ENCODE results near the gene DUOX1.
A peak's percentile ranks its signal among the peaks of the same experiment; 100 is the strongest.

The DUOX1 gene

GRCh38 chr15:45174069-45174468 lies 44.3 kb downstream of the DUOX1 start:
- 80% methylated on average over 4 of the region's 6 CpGs for WGBS
- Histone ChIP-seq H3K4me3 (ENCODE audit: insufficient read depth in 1 of 2, low read depth in 1 of 2, low read length in 2 of 2) (no peak overlapping the region), H2BK12ac (ENCODE audit: low read length in 2 of 2) (no peak overlapping the region)

GRCh38 chr15:45174577-45174976 lies 44.8 kb downstream of the DUOX1 start:
- no peak overlapping the region for H3K27ac ChIP-seq (ENCODE audit: low read length, poor library complexity, severe bottlenecking)
- H2BK15ac ChIP-seq (ENCODE audit: low read depth, poor library complexity, severe bottlenecking), result no peak overlapping the region
- no peaks in the 10 kb centered on the region for H3K9me3 ChIP-seq (ENCODE audit: control insufficient read depth, low read length)
- H3K4me3 ChIP-seq (ENCODE audit: insufficient read depth in 1 of 2, low read depth in 1 of 2, low read length in 2 of 2), result no peak overlapping the region
- WGBS, result no CpG with 5 or more reads among the region's 2 CpGs
- no peak overlapping the region for H4K8ac ChIP-seq (ENCODE audit: low read length)
- H3K36me3 ChIP-seq (ENCODE audit: control insufficient read depth in 1 of 2, insufficient read depth in 2 of 2, low read depth in 1 of 2, low read length in 2 of 2), result peaks cover 0 to 31% of the 10 kb centered on the region in 2 experiments
- H3K4me2 ChIP-seq (ENCODE audit: low read length, poor library complexity, severe bottlenecking), result no peak overlapping the region
- no peak overlapping the region for H2AFZ ChIP-seq (ENCODE audit: low read depth, low read length)
- H3K4me1 ChIP-seq (ENCODE audit: control insufficient read depth, insufficient read depth, low read depth, low read length), result peaks cover 3% of the 10 kb centered on the region
- H2AK5ac ChIP-seq (ENCODE audit: low read length, severe bottlenecking), result no peak overlapping the region
- H3K27me3 ChIP-seq (ENCODE audit: control insufficient read depth in 1 of 2, insufficient read depth in 1 of 2, low read length in 2 of 2), result no peaks in the 10 kb centered on the region
- no peak overlapping the region for H3K23ac ChIP-seq (ENCODE audit: low read length in 2 of 2)
- H3K79me1 ChIP-seq (replicated peaks; ENCODE audit: low read length, poor library complexity, severe bottlenecking), result peaks cover 4% of the 10 kb centered on the region
- H3K9ac ChIP-seq (ENCODE audit: low read length), result no peak overlapping the region
- H2BK120ac ChIP-seq (ENCODE audit: low read depth, low read length), result no peak overlapping the region
- H3K4ac ChIP-seq (ENCODE audit: low read depth in 1 of 2, low read length in 2 of 2), result no peak overlapping the region
- H3K14ac ChIP-seq (ENCODE audit: low read length in 2 of 2), result no peak overlapping the region
- no peak overlapping the region for H3K18ac ChIP-seq (ENCODE audit: low read depth in 1 of 2, low read length in 2 of 2)
- no peak for DNase-seq
- no peak overlapping the region for H4K91ac ChIP-seq (ENCODE audit: low read length)
- H2BK5ac ChIP-seq (ENCODE audit: low read depth, low read length, poor library complexity, severe bottlenecking), result no peak overlapping the region
- no peak overlapping the region for H2BK12ac ChIP-seq (ENCODE audit: low read length in 2 of 2)

More at GRCh38 chr15:45174069-45174468, 44.3 kb downstream of the DUOX1 start:
- no peak overlapping the region for H3K4ac ChIP-seq (ENCODE audit: low read depth in 1 of 2, low read length in 2 of 2)
- no peak overlapping the region for H2AFZ ChIP-seq (ENCODE audit: low read depth, low read length)
- H2BK5ac ChIP-seq (ENCODE audit: low read depth, low read length, poor library complexity, severe bottlenecking), result no peak overlapping the region
- H2BK15ac ChIP-seq (ENCODE audit: low read depth, poor library complexity, severe bottlenecking), result no peak overlapping the region
- no peak overlapping the region for H4K91ac ChIP-seq (ENCODE audit: low read length)
- no peaks in the 10 kb centered on the region for H3K4me1 ChIP-seq (ENCODE audit: control insufficient read depth, insufficient read depth, low read depth, low read length)
- no peak for DNase-seq
- peaks cover 0 to 31% of the 10 kb centered on the region in 2 experiments for H3K36me3 ChIP-seq (ENCODE audit: control insufficient read depth in 1 of 2, insufficient read depth in 2 of 2, low read depth in 1 of 2, low read length in 2 of 2)
- H3K9ac ChIP-seq (ENCODE audit: low read length), result no peak overlapping the region
- H3K27ac ChIP-seq (ENCODE audit: low read length, poor library complexity, severe bottlenecking), result no peak overlapping the region
- H2BK120ac ChIP-seq (ENCODE audit: low read depth, low read length), result no peak overlapping the region
- H3K27me3 ChIP-seq (ENCODE audit: control insufficient read depth in 1 of 2, insufficient read depth in 1 of 2, low read length in 2 of 2), result no peaks in the 10 kb centered on the region
- no peaks in the 10 kb centered on the region for H3K9me3 ChIP-seq (ENCODE audit: control insufficient read depth, low read length)
- peaks cover 3% of the 10 kb centered on the region for H3K79me1 ChIP-seq (replicated peaks; ENCODE audit: low read length, poor library complexity, severe bottlenecking)
- no peak overlapping the region for H4K8ac ChIP-seq (ENCODE audit: low read length)
- no peak overlapping the region for H3K23ac ChIP-seq (ENCODE audit: low read length in 2 of 2)
- no peak overlapping the region for H3K4me2 ChIP-seq (ENCODE audit: low read length, poor library complexity, severe bottlenecking)
- H3K14ac ChIP-seq (ENCODE audit: low read length in 2 of 2), result no peak overlapping the region
- H2AK5ac ChIP-seq (ENCODE audit: low read length, severe bottlenecking), result no peak overlapping the region
- no peak overlapping the region for H3K18ac ChIP-seq (ENCODE audit: low read depth in 1 of 2, low read length in 2 of 2)

- peaks cover 14% of the 10 kb centered on the region for H3K79me1 ChIP-seq (replicated peaks; ENCODE audit: low read length, poor library complexity, severe bottlenecking)
- H3K9me3 ChIP-seq (ENCODE audit: control insufficient read depth, low read length), result no peaks in the 10 kb centered on the region
- H4K91ac ChIP-seq (ENCODE audit: low read length), result no peak overlapping the region
- no peak overlapping the region for H2BK5ac ChIP-seq (ENCODE audit: low read depth, low read length, poor library complexity, severe bottlenecking)
- no peak overlapping the region for H3K14ac ChIP-seq (ENCODE audit: low read length in 2 of 2)
- H3K27ac ChIP-seq (ENCODE audit: low read length, poor library complexity, severe bottlenecking), result no peak overlapping the region
- no peak overlapping the region for H2BK15ac ChIP-seq (ENCODE audit: low read depth, poor library complexity, severe bottlenecking)
- no peak overlapping the region for H2AK5ac ChIP-seq (ENCODE audit: low read length, severe bottlenecking)
- peaks cover 19% of the 10 kb centered on the region for H3K4me1 ChIP-seq (ENCODE audit: control insufficient read depth, insufficient read depth, low read depth, low read length)
- H3K9ac ChIP-seq (ENCODE audit: low read length), result no peak overlapping the region
- H3K36me3 ChIP-seq (ENCODE audit: control insufficient read depth in 1 of 2, insufficient read depth in 2 of 2, low read depth in 1 of 2, low read length in 2 of 2), result peaks cover 0 to 28% of the 10 kb centered on the region in 2 experiments
- no peak overlapping the region for H2AFZ ChIP-seq (ENCODE audit: low read depth, low read length)
- no peak overlapping the region for H2BK120ac ChIP-seq (ENCODE audit: low read depth, low read length)
- no peak overlapping the region for H3K4ac ChIP-seq (ENCODE audit: low read depth in 1 of 2, low read length in 2 of 2)
- H3K4me3 ChIP-seq (ENCODE audit: insufficient read depth in 1 of 2, low read depth in 1 of 2, low read length in 2 of 2), result no peak overlapping the region
- H3K18ac ChIP-seq (ENCODE audit: low read depth in 1 of 2, low read length in 2 of 2), result no peak overlapping the region
- H2BK12ac ChIP-seq (ENCODE audit: low read length in 2 of 2), result no peak overlapping the region
- WGBS, result 86% methylated on average over 3 of the region's 3 CpGs
- H3K27me3 ChIP-seq (ENCODE audit: control insufficient read depth in 1 of 2, insufficient read depth in 1 of 2, low read length in 2 of 2), result no peaks in the 10 kb centered on the region
- no peak overlapping the region for H4K8ac ChIP-seq (ENCODE audit: low read length)
- no peak overlapping the region for H3K23ac ChIP-seq (ENCODE audit: low read length in 2 of 2)
- no peak for DNase-seq
- no peak overlapping the region for H3K4me2 ChIP-seq (ENCODE audit: low read length, poor library complexity, severe bottlenecking)
These were observed 47.5 kb downstream of the DUOX1 start for GRCh38 chr15:45177285-45177684.

- H3K9ac ChIP-seq (ENCODE audit: low read length), result no peak overlapping the region
These were observed 49.6 kb downstream of the DUOX1 start for GRCh38 chr15:45179221-45179985.

More at GRCh38 chr15:45179221-45179985, 49.6 kb downstream of the DUOX1 start:
- H3K79me1 ChIP-seq (replicated peaks; ENCODE audit: low read length, poor library complexity, severe bottlenecking), result peaks cover 15% of the 10 kb centered on the region
- no peak overlapping the region for H3K4me2 ChIP-seq (ENCODE audit: low read length, poor library complexity, severe bottlenecking)
- H3K23ac ChIP-seq (ENCODE audit: low read length in 2 of 2), result no peak overlapping the region
- no peak for DNase-seq
- no peak overlapping the region for H2BK5ac ChIP-seq (ENCODE audit: low read depth, low read length, poor library complexity, severe bottlenecking)
- no peaks in the 10 kb centered on the region for H3K27me3 ChIP-seq (ENCODE audit: control insufficient read depth in 1 of 2, insufficient read depth in 1 of 2, low read length in 2 of 2)
- no peak overlapping the region for H3K14ac ChIP-seq (ENCODE audit: low read length in 2 of 2)
- no peak overlapping the region for H2BK15ac ChIP-seq (ENCODE audit: low read depth, poor library complexity, severe bottlenecking)
- H3K4me3 ChIP-seq (ENCODE audit: insufficient read depth in 1 of 2, low read depth in 1 of 2, low read length in 2 of 2), result no peak overlapping the region
- no peak overlapping the region for H4K8ac ChIP-seq (ENCODE audit: low read length)
- 87% methylated on average over 13 of the region's 13 CpGs for WGBS
- H2BK120ac ChIP-seq (ENCODE audit: low read depth, low read length), result no peak overlapping the region
- H4K91ac ChIP-seq (ENCODE audit: low read length), result no peak overlapping the region
- H3K4ac ChIP-seq (ENCODE audit: low read depth in 1 of 2, low read length in 2 of 2), result no peak overlapping the region
- H3K9me3 ChIP-seq (ENCODE audit: control insufficient read depth, low read length), result no peaks in the 10 kb centered on the region
- H2AFZ ChIP-seq (ENCODE audit: low read depth, low read length), result no peak overlapping the region
- peaks cover 24% of the 10 kb centered on the region for H3K4me1 ChIP-seq (ENCODE audit: control insufficient read depth, insufficient read depth, low read depth, low read length)
- H2BK12ac ChIP-seq (ENCODE audit: low read length in 2 of 2), result no peak overlapping the region
- peak overlapping the region; percentile 38 for H2AK5ac ChIP-seq (ENCODE audit: low read length, severe bottlenecking)
- peaks cover 0 to 16% of the 10 kb centered on the region in 2 experiments for H3K36me3 ChIP-seq (ENCODE audit: control insufficient read depth in 1 of 2, insufficient read depth in 2 of 2, low read depth in 1 of 2, low read length in 2 of 2)
- no peak overlapping the region for H3K18ac ChIP-seq (ENCODE audit: low read depth in 1 of 2, low read length in 2 of 2)
- no peak overlapping the region for H3K27ac ChIP-seq (ENCODE audit: low read length, poor library complexity, severe bottlenecking)

Measured in mesenchymal stem cell (in vitro differentiated cells and primary cell).